Fibroblast of pulmonary artery (primary cell): Measurements from ENCODE around the gene TOGARAM2.
A peak's percentile ranks its signal among the peaks of the same experiment; 100 is the strongest.
"Not testable (repeated sequence)": the region's sequence is repeated elsewhere in the genome, so short reads cannot be mapped to it uniquely, and the experiment has no call there.

Source experiments
- DNase-seq: peaks from one replicate; pipeline ENCODE4 v3.0.0-alpha.2; 2010; ENCODE audit warnings: low read depth
- H3K4me3 ChIP-seq: replicated peaks from 2 replicates; pipeline ENCODE4 v1.5.1; 2011; ENCODE audit warnings: low read depth, mild to moderate bottlenecking, control low read depth, low read length, moderate library complexity
- CTCF ChIP-seq: IDR thresholded peaks from 2 replicates; pipeline ENCODE4 v1.5.1; 2011; ENCODE audit warnings: mild to moderate bottlenecking, control low read depth, low read length, inconsistent platforms; ENCODE audit errors: missing control alignments

Gene TOGARAM2

GRCh38 chr2:28975671-28976070, 5.4 kb upstream of the TOGARAM2 start:
- TF ChIP-seq CTCF: no peak
- peak; percentile 32 for DNase-seq
- no peak overlapping the region for H3K4me3 ChIP-seq

- no peak overlapping the region for H3K4me3 ChIP-seq
- TF ChIP-seq CTCF: no peak
- DNase-seq: peak; percentile 55
These were observed 4.5 kb upstream of the TOGARAM2 start for GRCh38 chr2:28976584-28976983.

DNA sequence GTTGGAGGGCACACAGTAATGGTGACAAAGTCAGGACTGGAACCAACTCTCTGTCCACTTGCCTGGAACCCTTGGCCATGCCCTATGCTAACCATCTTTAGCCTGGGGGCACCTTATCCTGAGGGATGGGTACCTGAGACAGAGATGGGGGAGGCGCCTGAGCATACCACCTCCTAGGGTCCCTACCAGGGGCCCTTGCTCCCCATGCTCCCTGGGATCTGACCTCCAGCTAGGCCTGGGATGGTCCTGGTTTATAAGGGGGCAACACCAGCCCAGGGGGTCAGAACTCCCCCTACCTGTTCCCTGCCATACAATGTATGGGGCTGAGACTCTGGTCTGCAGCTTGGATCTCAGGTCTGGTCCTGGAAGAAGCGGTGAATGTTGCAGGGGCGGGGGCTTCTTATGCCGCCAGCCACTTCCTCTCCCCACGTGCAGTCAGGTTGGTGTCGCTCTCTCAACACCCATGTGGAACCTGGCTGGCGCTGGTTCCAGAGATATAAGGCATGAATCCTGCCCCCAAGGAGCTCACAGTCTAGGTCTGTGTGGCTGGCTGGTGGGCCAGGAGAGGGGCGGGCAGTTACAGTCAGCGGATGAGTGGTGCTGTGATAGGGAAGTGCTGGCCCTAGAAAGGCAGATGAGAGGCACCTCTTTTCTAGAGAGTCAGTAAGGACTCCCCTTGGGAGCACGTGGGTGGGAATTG, 3.8 kb upstream of the TOGARAM2 start:
- no peak for DNase-seq
- TF ChIP-seq CTCF: no peak

DNA sequence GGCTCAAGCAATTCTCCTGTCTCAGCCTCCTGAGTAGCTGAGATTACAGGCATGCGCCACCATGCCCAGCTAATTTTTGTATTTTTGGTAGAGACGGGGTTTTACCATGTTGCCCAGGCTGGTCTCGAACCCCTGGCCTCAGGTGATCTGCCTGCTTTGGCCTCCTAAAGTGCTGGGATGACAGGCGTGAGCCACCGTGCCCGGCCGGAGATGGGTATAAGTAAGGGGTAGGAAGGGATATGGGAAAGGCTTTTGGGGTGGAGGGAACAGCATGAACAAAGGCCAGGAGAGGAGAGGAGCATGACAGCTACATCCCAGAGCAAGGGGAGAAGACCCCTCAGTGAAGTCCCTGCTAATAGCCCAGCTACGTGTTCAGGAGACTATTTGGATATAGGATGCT, 3.1 kb upstream of the TOGARAM2 start:
- not testable (repeated sequence) for H3K4me3 ChIP-seq, DNase-seq

More for the DNA sequence above, 3.8 kb upstream of the TOGARAM2 start:
- no peak overlapping the region for H3K4me3 ChIP-seq

GRCh38 chr2:28978606-28979005, 2.5 kb upstream of the TOGARAM2 start:
- no peak for TF ChIP-seq CTCF
- no peak overlapping the region for H3K4me3 ChIP-seq
- DNase-seq: no peak

GRCh38 chr2:28979041-28979440, 2.1 kb upstream of the TOGARAM2 start:
- no peak for DNase-seq
- TF ChIP-seq CTCF: no peak
- no peak overlapping the region for H3K4me3 ChIP-seq

- no peak for DNase-seq
- no peak overlapping the region for H3K4me3 ChIP-seq
- no peak for TF ChIP-seq CTCF
These were observed 1.3 kb upstream of the TOGARAM2 start for GRCh38 chr2:28979576-28980366.
